ENCODE results near the gene VSTM2L.
"Not testable (repeated sequence)": the region's sequence is repeated elsewhere in the genome, so short reads cannot be mapped to it uniquely, and the experiment has no call there.

VSTM2L gene

DNA sequence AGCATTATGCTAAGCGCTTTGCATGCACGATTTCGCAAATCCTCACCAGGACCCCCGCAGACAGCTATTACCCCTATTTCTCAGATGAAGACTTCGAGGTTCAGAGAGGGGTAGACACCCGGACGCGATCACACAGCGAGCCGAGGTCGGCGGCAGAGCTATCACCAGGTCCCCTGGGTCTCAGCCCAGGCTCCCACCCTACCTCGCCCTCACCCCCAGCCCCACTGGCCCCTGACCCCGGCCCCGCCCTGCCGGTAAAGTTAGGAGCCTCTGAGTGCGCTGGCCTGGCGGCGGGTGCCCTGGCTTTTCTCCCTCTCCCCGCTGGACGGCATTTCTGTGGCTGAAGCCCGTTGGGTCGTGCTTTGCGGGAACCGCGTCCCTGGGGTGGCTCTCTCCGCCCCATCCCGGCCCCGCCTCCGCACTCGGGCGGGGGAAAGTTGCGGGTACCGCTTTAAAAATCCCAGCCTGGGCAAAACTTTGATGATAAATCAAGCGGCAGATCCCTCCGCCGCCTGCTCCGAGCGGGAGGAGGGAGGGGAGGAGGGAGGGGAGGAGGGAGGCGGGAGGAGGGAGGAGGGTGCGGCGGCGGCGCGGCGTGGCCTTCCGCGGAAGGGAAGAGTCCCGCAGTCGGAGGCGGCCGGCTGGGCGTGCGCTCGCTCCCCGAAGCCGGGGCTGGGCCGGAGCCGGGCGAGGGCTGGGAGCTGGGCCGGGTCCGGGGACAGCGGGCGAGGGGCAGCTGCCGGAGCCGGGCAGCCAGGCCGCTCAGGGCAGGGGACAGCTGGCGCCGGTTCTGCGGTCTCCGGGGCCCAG lies at the start of gene VSTM2L:
Gene VSTM2L (plus strand): TSS at position 624 of the 810 bp plus-strand sequence. CDS start 224 bp downstream, outside the sequence.
- peak within 1 kb of the TSS; percentile 57 for H3K4me3 ChIP-seq (ENCODE audit: control insufficient read depth, low read depth, low read length)
- TF ChIP-seq, protein P1, sequence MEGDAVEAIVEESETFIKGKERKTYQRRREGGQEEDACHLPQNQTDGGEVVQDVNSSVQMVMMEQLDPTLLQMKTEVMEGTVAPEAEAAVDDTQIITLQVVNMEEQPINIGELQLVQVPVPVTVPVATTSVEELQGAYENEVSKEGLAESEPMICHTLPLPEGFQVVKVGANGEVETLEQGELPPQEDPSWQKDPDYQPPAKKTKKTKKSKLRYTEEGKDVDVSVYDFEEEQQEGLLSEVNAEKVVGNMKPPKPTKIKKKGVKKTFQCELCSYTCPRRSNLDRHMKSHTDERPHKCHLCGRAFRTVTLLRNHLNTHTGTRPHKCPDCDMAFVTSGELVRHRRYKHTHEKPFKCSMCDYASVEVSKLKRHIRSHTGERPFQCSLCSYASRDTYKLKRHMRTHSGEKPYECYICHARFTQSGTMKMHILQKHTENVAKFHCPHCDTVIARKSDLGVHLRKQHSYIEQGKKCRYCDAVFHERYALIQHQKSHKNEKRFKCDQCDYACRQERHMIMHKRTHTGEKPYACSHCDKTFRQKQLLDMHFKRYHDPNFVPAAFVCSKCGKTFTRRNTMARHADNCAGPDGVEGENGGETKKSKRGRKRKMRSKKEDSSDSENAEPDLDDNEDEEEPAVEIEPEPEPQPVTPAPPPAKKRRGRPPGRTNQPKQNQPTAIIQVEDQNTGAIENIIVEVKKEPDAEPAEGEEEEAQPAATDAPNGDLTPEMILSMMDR (IDR thresholded peaks at IDR 0.05; ENCODE audit: control insufficient read depth, insufficient read depth, low read depth, low read length, missing control alignments): no peak
- DNase-seq (ENCODE audit: low read depth): peak; percentile 29

DNA sequence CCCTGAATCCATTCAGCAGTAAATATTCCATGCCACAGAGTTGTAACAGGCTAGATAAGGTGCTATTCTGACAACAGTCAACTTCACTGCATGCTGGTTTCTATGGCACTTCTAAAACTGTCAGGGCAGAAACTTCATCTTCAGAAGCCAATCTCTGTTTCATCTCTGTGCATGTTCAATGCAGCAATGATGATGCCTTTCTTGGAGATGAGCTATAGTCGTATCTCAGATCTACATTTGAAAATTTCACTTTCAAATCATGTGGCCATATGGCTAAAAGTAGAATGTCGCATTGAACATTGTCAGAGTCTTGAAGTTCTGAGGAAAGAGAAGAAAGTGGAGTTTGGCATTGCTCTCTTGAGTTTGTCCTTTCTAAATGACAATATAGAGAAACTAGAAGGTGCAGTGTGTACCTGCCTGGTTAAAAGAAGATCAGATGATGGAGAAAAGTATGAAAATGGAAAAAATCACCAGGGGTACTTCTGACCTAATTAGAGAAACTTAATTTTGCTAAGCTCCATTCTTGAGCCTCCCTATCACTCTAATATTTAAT lies 49.0 kb upstream of the VSTM2L start:
- DNase-seq (ENCODE audit: low read depth): no peak
- no peak overlapping the region for H3K4me3 ChIP-seq (ENCODE audit: control insufficient read depth, low read depth, low read length)
- TF ChIP-seq, protein P1 (IDR thresholded peaks at IDR 0.05; ENCODE audit: control insufficient read depth, insufficient read depth, low read depth, low read length, missing control alignments): no peak

DNA sequence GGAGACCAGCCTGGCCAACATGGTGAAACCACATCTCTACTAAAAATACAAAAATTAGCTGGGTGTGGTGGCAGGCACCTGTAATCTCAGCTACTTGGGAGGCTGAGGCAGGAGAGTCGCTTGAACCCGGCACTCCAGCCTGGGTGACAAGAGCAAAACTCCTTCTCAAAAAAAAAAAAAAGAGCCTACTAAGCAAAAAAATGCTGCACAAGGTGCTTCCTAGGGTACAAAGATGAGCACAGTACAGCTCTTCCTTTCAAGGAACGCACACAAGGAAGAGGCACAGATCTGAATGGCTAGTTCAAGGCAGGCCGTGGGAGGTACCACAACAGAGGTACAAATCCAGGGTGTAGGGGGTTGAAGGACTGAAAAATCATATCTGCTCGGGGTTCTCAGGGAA lies 46.9 kb upstream of the VSTM2L start:
- H3K4me3 ChIP-seq (ENCODE audit: control insufficient read depth, low read depth, low read length); DNase-seq (ENCODE audit: low read depth): not testable (repeated sequence)

DNA sequence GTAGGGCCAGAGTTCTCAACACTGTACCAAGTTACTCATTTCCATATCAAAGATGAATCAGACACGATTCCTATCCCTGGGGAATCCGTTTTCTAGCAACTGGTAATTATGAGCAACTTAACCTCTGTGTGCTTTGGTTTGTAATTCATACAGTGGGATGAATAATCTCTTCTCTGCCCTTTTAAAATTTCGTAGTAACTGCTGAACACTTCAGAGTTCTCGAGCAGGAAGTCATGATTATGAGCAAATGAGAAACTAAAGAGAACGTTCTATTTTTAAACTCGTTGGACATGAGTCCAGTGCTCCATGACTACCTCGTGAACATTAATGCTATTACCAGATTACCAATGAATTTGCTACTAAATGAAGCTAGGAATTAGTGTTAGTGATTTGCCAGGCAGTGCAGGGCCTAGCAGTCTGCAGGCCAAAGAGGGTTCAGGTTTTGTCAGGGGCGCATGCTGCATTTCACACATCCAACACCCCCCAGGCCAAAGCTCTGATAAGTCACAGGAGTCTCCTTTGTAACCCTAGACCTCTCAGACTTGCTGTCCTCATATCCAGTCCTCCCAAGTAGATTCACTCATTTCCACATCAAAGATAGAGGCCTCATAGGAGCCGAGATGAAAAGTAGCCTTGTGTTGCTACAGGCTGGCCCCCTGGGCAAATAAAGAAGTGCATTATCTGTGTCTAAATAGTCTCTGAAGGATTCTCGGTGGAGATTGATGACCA lies 45.8 kb upstream of the VSTM2L start:
- TF ChIP-seq, protein P1 (IDR thresholded peaks at IDR 0.05; ENCODE audit: control insufficient read depth, insufficient read depth, low read depth, low read length, missing control alignments): no peak
- no peak overlapping the region for H3K4me3 ChIP-seq (ENCODE audit: control insufficient read depth, low read depth, low read length)
- peak; percentile 78 for DNase-seq (ENCODE audit: low read depth)

DNA sequence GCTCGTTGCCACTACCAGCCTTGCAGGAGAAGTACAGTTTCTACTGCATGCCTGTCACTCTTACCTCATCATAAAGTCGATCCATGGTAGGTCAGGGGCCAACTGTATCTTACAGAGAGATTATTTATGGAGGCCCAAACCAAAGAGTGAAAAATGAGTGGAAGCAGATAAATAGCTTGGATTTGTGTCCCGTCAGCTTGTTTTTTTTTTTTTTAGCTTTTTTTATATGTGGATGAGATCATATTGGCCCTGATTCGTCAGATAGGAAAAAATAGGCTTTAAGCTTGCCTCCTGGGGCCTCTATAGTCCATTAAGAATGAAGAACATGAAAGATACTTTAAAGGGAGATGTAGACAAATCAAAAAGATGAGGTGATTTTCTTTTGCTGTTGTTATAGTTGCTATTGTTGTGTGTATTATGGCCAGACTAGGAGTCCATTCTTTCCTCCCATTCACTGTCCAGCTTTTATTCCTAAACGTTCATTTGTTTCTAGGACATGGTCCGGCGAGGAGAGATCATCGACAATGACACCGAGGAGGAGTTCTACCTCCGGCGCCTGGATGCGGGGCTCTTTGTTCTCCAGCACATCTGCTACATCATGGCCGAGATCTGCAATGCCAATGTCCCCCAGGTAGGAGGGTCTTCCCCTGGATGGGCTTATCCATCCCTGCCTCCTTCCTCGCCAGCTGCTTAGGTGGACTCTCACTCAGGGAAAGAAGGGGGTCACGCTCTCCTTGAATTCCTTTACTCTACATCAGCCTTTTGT lies 43.3 kb upstream of the VSTM2L start:
- TF ChIP-seq, protein P1 (IDR thresholded peaks at IDR 0.05; ENCODE audit: control insufficient read depth, insufficient read depth, low read depth, low read length, missing control alignments): no peak
- no peak for DNase-seq (ENCODE audit: low read depth)
- no peak overlapping the region for H3K4me3 ChIP-seq (ENCODE audit: control insufficient read depth, low read depth, low read length)

DNA sequence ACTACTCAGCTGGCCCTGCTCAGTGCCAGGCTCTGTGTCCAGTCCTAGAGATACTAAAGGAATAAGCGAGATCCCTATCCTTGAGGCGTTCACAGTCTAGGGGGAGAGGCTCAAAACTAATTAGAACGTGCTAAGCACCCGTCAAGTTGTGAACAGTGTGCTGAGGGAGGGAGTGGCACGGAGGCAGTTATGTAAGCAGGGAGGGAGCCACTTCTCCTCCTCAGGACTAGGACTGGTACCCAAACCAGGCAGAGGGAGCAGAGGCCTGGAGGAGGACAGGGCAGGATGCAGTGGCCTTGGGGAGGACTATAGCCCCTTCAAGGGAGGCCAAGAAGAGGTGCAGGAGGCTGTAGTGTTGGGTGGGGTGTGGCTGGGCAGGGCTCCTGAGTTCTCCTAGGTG lies 39.6 kb upstream of the VSTM2L start:
- TF ChIP-seq, protein P1 (IDR thresholded peaks at IDR 0.05; ENCODE audit: control insufficient read depth, insufficient read depth, low read depth, low read length, missing control alignments): no peak
- no peak for DNase-seq (ENCODE audit: low read depth)
- H3K4me3 ChIP-seq (ENCODE audit: control insufficient read depth, low read depth, low read length): no peak overlapping the region
